HG03196 (cell line): ENCODE data around the gene RUNX1.
A peak's percentile ranks its signal among the peaks of the same experiment; 100 is the strongest.
"Not testable (repeated sequence)": the region's sequence is repeated elsewhere in the genome, so short reads cannot be mapped to it uniquely, and the experiment has no call there.

Experiments
- ATAC-seq: cut with Tn5 transposase; IDR thresholded peaks from one replicate; pipeline ENCODE4 v1.9.1; 2021; ENCODE audit not compliant: unreplicated experiment

The RUNX1 gene

DNA sequence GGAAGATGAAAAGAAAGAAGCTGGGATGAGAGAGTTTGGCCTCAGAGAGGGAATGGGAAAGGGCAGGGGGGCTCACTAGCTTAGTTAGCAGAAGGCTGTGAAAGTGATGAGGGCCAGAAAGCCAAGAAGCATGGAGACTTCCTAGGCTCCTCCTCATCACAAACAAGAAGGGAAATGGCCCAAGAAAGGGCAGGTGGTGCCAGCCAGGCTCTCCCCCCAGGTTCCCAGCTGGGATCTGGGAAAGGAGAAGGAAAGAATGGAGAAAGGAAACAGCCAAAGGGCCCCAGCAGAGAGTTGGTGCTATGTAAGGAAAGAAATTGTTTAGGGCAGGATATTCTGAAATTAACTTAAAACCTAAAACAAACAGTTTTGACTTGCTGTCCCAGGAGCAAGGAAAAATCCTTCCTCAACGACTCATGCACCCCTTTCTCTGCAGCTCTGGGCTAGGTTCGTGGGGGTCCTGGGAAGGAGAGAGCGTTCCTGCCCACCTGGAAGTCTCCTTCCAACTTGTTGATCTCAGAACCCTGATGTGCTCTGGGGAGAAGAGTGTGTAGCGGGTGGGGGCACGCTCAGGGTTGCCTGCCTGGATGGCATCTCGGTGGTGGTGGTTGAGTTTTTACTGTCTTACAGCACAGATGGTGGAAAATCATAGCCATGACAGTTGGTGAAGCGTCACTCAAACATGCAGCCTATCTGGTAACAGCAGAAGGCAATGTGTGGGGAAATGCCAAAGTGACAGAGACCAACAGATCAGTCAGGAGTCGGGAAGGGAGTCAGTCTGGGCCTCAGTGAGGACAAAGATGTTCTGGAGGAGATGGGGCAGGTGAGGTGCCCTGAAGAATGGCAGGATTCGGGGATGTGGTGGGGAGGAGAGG, 233.0 kb downstream of the RUNX1 start:
- ATAC-seq: no peak

- ATAC-seq: no peak
Observed at GRCh38 chr21:34814529-34814951, 234.6 kb downstream of the RUNX1 start.

- no peak for ATAC-seq
Observed at GRCh38 chr21:34813266-34813894, 235.7 kb downstream of the RUNX1 start.

- no peak for ATAC-seq
Observed at GRCh38 chr21:34812504-34813265, 236.4 kb downstream of the RUNX1 start.

DNA sequence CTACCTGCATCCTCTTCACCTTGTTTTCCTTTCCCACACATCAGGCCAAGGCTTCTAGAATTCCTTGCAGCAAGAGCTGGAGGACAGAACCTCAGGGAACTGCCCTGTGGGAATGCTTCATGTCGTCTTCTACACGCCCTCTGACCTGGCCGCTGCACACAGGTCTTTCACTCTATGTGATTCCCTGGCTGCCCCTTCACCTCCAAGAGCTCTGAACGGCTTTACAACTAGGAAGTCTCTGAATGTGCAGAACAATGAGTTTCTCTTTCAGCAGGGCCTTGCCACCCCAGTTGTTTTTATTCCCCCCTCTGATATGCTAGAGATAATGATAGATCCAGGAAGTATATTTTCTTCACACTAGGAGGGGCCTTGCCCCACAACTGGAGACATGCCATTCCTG, 237.7 kb downstream of the RUNX1 start:
- no peak for ATAC-seq

GRCh38 chr21:34810786-34811185, 238.3 kb downstream of the RUNX1 start:
- no peak for ATAC-seq

DNA sequence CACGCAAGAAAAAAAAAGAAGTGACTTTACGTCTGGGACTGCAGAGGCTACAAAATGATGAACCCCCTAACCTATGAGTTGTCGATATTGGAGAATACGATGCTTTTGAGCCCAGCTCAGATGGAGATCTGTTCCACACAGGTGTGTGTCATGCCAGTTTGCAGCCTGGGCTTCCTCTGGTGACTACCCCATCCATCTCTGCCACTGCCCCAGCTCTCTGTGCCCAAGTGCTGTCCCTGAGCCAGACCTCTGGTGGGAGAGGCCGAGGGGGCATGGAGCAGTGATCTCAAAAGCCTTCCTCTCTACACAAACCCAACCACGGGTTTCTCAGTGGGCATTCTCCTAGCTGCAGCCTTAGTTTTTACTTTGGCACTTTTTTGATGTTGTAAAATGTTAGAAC, 239.3 kb downstream of the RUNX1 start:
- ATAC-seq: no peak

GRCh38 chr21:34808569-34809204, 240.4 kb downstream of the RUNX1 start:
- no peak for ATAC-seq

DNA sequence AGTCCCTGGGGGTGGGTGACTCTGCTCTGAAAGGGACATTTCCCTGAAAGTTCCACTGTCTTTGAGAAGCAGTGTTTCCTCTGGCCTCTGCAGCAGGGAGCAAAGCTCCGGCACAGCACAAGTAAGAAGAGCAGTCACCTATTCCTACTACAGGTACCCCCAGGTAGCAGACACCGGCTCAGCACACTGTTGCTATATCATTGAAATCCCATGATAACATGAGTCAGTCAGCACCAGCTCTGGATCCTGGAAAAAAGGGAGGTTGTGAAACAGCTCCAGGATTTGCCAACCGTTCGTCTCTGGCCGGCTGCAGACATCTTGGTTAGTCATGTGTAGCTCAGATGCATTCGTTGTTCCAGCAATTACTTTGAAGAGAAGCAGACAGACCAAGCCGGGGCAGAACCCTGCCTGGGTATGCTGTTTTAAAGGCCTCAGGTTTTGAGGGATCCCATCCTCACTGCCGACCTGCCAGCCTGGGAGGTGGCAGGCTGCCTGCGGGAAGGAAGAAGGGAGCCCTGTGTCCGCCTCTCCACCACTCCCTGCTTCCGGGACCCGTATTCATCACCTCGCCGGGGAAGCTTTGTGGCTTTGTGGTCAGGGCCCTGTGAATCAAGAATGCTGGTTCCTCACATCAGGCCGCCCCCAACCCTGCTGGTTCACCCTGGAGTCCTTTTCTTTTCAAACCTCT, 241.1 kb downstream of the RUNX1 start:
- ATAC-seq: no peak

DNA sequence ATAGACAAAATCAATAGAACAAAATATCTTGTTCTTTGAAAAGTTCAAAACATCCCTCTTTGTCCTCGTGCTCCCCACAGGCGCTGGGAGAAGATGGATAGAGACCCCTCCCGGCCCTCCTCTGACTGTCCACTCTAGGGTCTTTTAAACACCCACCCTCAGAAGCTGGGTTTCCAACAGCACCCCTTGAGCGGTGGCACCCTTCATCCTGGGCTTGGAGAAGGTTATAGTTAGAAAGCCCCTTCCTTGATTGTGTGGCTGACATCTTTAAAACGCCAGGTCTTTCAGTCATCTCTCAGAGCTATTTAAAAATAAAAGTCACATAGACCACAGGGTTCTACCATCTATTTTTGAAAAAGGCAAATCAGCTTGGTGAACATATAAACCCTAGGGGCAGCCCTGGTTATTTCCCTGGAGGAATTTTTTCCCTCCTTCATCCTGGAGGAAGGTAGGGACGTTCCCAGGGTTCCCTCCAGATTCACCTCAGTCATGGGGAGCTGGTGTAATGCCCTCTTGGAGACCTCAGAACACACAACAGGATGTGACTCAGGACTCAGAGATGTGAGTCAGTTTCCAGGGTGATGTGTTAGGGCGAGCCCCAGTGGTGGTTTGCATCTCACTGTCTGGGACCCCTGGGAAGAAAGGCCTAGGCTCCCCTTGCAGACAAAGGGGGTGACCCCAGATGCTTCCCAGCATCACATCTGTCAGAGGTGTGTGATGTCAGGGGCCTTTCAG, 241.8 kb downstream of the RUNX1 start:
- ATAC-seq: peak; percentile 67

DNA sequence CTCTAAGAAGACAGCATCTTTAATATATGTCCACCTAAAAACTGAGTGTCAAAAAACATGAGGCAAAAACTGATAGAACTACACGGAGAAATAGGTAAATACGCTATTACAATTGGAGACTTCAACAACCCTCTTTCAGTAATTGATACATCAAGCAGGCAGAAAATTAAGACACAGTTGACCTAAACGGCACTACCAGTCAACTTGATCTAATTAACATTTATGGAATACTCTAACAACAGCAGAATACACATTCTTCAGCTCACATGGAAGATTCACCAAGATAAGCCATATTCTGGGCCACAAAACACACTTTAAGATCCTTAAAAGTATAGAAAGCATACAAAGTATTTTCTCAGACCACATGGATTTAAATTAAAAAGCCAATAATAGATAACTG, 242.7 kb downstream of the RUNX1 start:
- ATAC-seq: no peak

DNA sequence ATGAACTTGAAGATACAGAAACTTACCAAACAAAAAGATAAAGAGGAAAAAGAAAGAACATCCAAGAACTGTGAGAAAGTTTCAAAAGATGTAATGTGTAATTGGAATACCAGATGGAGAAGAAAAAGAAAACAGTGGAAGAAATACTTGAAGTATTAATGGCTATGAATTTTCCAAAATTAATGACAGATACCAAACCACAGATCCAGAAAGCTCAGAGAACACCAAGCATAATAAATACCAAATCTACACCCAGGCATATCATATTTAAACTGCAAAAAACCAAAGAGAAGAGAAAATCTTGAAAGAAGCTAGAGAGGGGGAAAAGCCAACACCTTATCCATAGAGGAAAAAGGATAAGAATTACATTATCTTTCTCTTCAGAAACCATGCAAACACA, 243.9 kb downstream of the RUNX1 start:
- no peak for ATAC-seq

DNA sequence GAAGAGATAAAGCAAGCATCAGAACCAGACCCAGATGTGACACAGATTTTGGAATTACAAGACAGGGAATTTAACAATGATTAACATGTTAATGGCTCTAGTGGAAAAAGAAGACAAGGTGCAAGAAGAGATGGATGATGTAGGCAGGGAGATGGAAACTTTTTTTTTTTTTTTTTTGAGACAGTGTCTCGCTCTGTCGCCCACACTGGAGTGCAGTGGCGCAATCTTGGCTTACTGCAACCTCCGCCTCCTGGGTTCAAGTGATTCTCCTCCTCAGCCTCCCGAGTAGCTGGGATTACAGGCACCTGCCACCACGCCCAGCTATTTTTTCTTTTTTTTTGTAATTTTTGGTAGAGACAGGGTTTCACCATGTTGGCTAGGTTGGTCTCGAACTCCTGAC, 244.5 kb downstream of the RUNX1 start:
- not testable (repeated sequence) for ATAC-seq

DNA sequence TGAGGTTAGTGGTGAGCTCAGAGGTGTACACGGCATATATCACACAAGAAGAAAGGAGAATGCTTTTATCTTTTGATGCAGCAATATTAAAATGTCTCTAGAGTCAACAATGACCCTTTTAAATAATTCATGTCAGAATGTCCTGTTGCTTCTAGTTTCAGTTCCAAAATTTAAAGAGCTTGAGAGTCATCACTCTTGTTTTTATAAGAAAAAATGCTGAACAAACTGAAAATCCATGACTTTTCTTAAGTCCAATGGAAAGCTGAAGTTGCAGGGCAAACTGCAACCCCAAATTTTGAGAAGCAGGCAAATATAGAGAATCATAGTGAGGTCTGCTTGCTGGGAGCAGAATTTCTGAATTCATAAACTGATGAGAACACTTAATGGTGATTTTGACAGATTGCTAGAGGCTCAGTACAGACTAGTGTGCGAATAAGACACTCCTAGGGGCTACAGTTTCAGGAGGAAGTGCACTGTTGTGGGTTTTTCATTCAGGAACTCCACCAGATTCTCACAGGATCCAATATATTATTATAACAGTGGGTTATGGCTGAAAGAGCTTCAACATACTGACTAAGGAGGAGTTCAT, 245.2 kb downstream of the RUNX1 start:
- no peak for ATAC-seq

- no peak for ATAC-seq
Observed at GRCh38 chr21:34802180-34802899, 246.8 kb downstream of the RUNX1 start.

DNA sequence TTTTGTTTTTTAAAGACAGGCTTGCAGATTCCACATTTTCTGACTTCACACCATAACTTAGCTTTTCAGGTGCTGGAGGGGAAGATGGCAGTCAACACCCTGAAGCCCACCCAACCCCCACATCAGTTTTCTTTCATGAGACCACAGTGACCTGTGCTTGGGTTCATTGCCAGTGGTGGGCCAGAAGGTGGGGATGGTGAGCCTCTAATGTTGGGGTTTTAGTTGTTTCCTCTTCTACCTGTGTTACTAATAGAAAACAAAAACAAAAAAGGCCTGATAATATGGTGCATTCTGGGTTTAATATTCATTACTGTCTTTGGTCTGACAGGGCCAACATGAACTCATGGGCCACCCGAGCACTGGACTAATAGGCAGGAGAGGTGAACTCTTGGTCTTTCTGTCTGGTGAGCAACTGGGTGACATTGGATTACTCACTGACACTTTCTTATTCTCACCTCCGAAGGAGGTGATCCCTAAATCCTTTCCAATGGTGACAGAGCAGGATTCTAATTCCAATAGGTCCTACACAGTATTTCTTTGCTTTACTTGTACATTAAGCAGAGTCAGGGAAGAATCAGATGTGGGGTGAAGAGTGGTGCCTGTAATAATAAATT, 247.5 kb downstream of the RUNX1 start:
- ATAC-seq: no peak

DNA sequence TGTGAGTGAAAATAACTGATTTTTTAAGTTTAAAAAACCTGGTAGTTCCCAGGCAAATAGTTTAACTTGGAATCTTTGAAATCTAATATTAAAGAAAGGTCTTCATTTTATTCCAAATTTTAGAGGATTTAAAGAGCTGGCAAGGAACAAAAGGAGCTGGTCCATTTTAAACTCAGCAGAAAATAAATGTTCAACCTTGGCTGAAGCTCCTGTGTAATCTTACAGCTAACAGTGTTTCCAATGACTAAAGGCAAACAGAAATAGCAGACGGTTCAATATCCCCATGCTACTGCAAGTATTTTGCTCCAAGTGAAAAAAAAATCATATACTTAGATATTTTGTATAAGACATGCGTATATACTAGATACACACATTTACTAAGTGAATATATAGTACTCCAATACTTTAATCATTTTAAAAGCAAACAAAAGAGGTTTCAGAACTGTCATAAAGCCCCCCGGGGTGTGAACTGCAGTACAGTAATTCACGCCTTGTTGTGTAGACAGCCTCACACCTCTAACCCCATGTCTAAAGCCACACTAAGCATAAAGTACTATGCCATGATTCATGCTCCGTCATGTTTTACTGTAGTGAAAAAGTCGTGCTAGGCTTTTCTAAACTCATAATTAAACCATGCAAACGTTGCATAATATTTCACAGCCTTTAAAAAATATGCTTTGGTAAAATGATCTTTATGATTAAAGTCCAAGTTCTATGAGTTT, 248.1 kb downstream of the RUNX1 start:
- no peak for ATAC-seq

- no peak for ATAC-seq
Observed at GRCh38 chr21:34799092-34799491, 250.0 kb downstream of the RUNX1 start.
